HepG2 (cell line): Measurements from ENCODE around the gene SMARCA2. TPM values are rescaled to one million over a fixed set of nuclear protein-coding genes. Genes with fewer than 3 reads are reported as not detected.
A peak's percentile ranks its signal among the peaks of the same experiment; 100 is the strongest.

Experiments
- AHR ChIP-seq: IDR thresholded peaks from 2 replicates; pipeline ENCODE4 v1.6.1; 2018; ENCODE audit warnings: missing genetic modification reagents, missing compliant biosample characterization
- ASH2L ChIP-seq: fragments of 300-600, 200-600 bp; sonication (generic); IDR thresholded peaks from 2 replicates; pipeline ENCODE4 v1.7.0; 2017; ENCODE audit warnings: low read depth, mild to moderate bottlenecking, moderate library complexity, mixed read lengths, low read length; ENCODE audit not compliant: insufficient read length
- CREM ChIP-seq, 2 experiments: sonication (generic) in 1 of 2; formaldehyde crosslinking in 1 of 2; IDR thresholded peaks; 2 replicates each; pipeline versions ENCODE4 v1.4.0 to v1.6.1; 2016 to 2020; ENCODE audit warnings: antibody characterized with exemption in 1 of 2, mild to moderate bottlenecking in 1 of 2, missing genetic modification reagents in 1 of 2
- HHEX ChIP-seq: IDR thresholded peaks from 2 replicates; pipeline ENCODE4 v1.6.1; 2016; ENCODE audit warnings: control low read depth
- KLF6 ChIP-seq: IDR thresholded peaks from 2 replicates; pipeline ENCODE4 v1.8.0; 2016; ENCODE audit warnings: missing biosample characterization, missing genetic modification reagents
- MTERF4 ChIP-seq: sonication (generic); formaldehyde crosslinking; IDR thresholded peaks from 2 replicates; pipeline ENCODE4 v1.8.0; 2023; ENCODE audit warnings: mild to moderate bottlenecking, missing genetic modification reagents
- RELA ChIP-seq: sonication (generic); formaldehyde crosslinking; IDR thresholded peaks from 2 replicates; pipeline ENCODE4 v1.4.0; 2020; ENCODE audit warnings: missing genetic modification reagents
- SP2 ChIP-seq: sonication (generic); formaldehyde crosslinking; IDR thresholded peaks from 2 replicates; pipeline ENCODE4 v1.5.1; 2020; ENCODE audit warnings: mild to moderate bottlenecking, missing genetic modification reagents
- SSRP1 ChIP-seq: IDR thresholded peaks from 2 replicates; pipeline ENCODE4 v1.6.1; 2016; ENCODE audit warnings: control low read depth
- TAF1 ChIP-seq: sonication (generic); formaldehyde crosslinking; IDR thresholded peaks from 2 replicates; pipeline ENCODE4 v1.4.0; 2020; ENCODE audit warnings: missing genetic modification reagents
- TRIM24 ChIP-seq: sonication (generic); formaldehyde crosslinking; IDR thresholded peaks from 2 replicates; pipeline ENCODE4 v1.8.0; 2022; ENCODE audit warnings: mild to moderate bottlenecking, missing genetic modification reagents
- UBTF ChIP-seq: sonication (generic); formaldehyde crosslinking; IDR thresholded peaks from 2 replicates; pipeline ENCODE4 v1.4.0; 2020; ENCODE audit warnings: mild to moderate bottlenecking, missing genetic modification reagents
- ZMYM2 ChIP-seq: sonication (generic); formaldehyde crosslinking; IDR thresholded peaks from 2 replicates; pipeline ENCODE4 v1.8.0; 2022; ENCODE audit warnings: mild to moderate bottlenecking, missing genetic modification reagents
- ZNF263 ChIP-seq: sonication (generic); formaldehyde crosslinking; IDR thresholded peaks from 2 replicates; pipeline ENCODE4 v1.4.0; 2020; ENCODE audit warnings: missing genetic modification reagents
- ZNF629 ChIP-seq: sonication (generic); formaldehyde crosslinking; conservative IDR thresholded peaks from 2 replicates; pipeline ENCODE4 v1.5.0; 2020; ENCODE audit warnings: missing genetic modification reagents
- ZNF678 ChIP-seq: sonication (generic); formaldehyde crosslinking; IDR thresholded peaks from 2 replicates; pipeline ENCODE4 v1.4.0; 2020; ENCODE audit warnings: mild to moderate bottlenecking, missing genetic modification reagents
- ZNF761 ChIP-seq: sonication (generic); formaldehyde crosslinking; conservative IDR thresholded peaks from 2 replicates; pipeline ENCODE4 v1.4.0; 2020; ENCODE audit warnings: mild to moderate bottlenecking, missing genetic modification reagents
- ZNF782 ChIP-seq: sonication (generic); formaldehyde crosslinking; IDR thresholded peaks from 2 replicates; pipeline ENCODE4 v1.4.0; 2020; ENCODE audit warnings: missing genetic modification reagents, mild to moderate bottlenecking, borderline replicate concordance
- ZNF841 ChIP-seq: sonication (generic); formaldehyde crosslinking; IDR thresholded peaks from 2 replicates; pipeline ENCODE4 v1.8.1; 2023; ENCODE audit warnings: missing genetic modification reagents, borderline replicate concordance
- ZNF883 ChIP-seq: sonication (generic); formaldehyde crosslinking; IDR thresholded peaks from 2 replicates; pipeline ENCODE4 v1.5.1; 2020; ENCODE audit warnings: mild to moderate bottlenecking, missing genetic modification reagents; ENCODE audit errors: not compliant biosample characterization
- polyA plus RNA-seq, 8 experiments: library from polyadenylated mRNA; depleted of rRNA in 3 of 8; stranded (reverse) in 7 of 8; unstranded in 1 of 8; fragments of >200 nt; fragmentation: Illumina TruSeq in 4 of 8; extraction: Trizol in 4 of 8; gene quantifications; 2 replicates each; pipeline versions ENCODE4 v1.2.1 to v1.2.3, GENCODE V29; 2011 to 2016; ENCODE audit warnings: low read depth in 4 of 8, missing spikeins in 1 of 8, mixed read lengths in 1 of 8; ENCODE audit not compliant: insufficient read depth in 1 of 8
- total RNA-seq, 5 experiments: library from RNA; depleted of rRNA; stranded (reverse); fragments of >200 nt; fragmentation: Illumina TruSeq; extraction: Trizol; gene quantifications; 2 replicates each; pipeline ENCODE4 v1.2.3, GENCODE V29; 2016; ENCODE audit warnings: low read depth in 1 of 5
- TF ChIP-seq, protein P1 (sequence below): sonication (generic); formaldehyde crosslinking; IDR thresholded peaks from 2 replicates; pipeline ENCODE4 v1.4.0; 2020; ENCODE audit warnings: missing genetic modification reagents, borderline replicate concordance
- TF ChIP-seq, protein P2 (sequence below): sonication (generic); formaldehyde crosslinking; IDR thresholded peaks from 2 replicates; pipeline ENCODE4 v1.5.0; 2020; ENCODE audit warnings: missing genetic modification reagents

SMARCA2 gene
- total and polyA plus RNA-seq, 2 of the 13 experiments (the other 11 are each of a cell fraction or from before 2014, with no cell fraction given), result 22.5 to 23.7 TPM

DNA sequence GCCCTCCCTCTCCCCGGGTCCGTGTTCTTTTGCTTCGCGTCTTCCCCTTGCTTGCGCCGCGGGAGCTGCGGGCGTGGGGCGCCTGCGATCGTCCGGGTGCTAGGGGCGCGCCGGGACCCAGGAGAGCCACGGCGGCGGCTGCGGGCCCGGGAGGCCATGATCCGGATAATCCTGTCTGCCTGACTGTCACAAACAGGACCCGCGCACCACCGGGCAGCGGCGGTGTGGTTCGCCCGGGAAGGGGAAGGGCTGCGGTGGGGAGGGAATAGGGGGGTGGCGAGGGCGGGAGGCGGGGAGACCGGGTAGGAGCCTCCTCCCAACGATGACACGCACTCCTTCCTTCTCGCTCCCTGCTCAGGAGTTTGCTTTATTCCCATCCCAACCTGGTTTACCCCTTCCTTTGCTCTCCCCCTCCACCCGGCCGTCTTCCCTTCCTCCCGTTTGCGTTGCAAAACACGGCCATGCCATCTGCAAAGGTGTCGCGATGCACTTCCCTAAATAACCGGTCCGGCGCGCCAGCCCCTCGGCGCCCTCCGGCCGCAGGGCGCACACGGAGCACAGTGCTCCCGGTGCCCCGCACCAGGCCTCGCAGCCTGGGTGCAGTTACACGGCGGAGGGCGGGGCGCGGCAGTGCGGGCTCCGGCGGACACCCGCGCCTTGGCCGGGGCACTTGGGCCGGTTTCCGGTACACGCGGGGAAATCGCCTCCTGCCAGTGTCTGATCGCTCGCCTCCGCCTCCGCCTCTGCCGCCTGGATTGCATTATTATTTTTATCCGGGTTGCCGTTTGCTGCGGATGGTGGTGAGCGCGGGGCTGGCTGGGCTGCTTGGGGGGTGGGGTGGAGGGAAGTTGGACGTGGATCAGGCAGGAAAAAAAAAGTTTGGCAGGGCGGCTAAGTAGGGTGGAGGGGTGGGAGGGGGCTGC lies 1.5 kb downstream of the SMARCA2 start (continued):
- TF ChIP-seq UBTF (CRISPR knock-in tag) (peak; percentile 66; the same call in 1 of the 2 replicates), ZNF761 (0 out of 2 replicates have a peak, but pooled peaks have one; percentile 19), CREM (IDR thresholded peaks at IDR 0.05) (no peak), CREM (CRISPR knock-in tag; IDR thresholded peaks at IDR 0.05) (no peak), ZNF629 (CRISPR knock-in tag) (no peak), KLF6 (CRISPR knock-in tag) (no peak), HHEX (CRISPR knock-in tag) (no peak), AHR (CRISPR knock-in tag) (peak; percentile 35; the same call in 1 of the 2 replicates), ASH2L (no peak), ZNF841 (CRISPR knock-in tag) (no peak), ZNF782 (CRISPR knock-in tag) (no peak), TRIM24 (CRISPR knock-in tag) (no peak), ZNF678 (CRISPR knock-in tag) (no peak), ZNF263 (peak; percentile 89), SP2 (CRISPR knock-in tag) (peak; percentile 0; the same call in 1 of the 2 replicates), MTERF4 (CRISPR knock-in tag) (no peak), ZNF883 (CRISPR knock-in tag) (no peak), RELA (no peak), SSRP1 (no peak), ZMYM2 (CRISPR knock-in tag) (no peak), TAF1 (CRISPR knock-in tag) (peak; percentile 45; the same call in 1 of the 2 replicates)
- TF ChIP-seq, protein P1, sequence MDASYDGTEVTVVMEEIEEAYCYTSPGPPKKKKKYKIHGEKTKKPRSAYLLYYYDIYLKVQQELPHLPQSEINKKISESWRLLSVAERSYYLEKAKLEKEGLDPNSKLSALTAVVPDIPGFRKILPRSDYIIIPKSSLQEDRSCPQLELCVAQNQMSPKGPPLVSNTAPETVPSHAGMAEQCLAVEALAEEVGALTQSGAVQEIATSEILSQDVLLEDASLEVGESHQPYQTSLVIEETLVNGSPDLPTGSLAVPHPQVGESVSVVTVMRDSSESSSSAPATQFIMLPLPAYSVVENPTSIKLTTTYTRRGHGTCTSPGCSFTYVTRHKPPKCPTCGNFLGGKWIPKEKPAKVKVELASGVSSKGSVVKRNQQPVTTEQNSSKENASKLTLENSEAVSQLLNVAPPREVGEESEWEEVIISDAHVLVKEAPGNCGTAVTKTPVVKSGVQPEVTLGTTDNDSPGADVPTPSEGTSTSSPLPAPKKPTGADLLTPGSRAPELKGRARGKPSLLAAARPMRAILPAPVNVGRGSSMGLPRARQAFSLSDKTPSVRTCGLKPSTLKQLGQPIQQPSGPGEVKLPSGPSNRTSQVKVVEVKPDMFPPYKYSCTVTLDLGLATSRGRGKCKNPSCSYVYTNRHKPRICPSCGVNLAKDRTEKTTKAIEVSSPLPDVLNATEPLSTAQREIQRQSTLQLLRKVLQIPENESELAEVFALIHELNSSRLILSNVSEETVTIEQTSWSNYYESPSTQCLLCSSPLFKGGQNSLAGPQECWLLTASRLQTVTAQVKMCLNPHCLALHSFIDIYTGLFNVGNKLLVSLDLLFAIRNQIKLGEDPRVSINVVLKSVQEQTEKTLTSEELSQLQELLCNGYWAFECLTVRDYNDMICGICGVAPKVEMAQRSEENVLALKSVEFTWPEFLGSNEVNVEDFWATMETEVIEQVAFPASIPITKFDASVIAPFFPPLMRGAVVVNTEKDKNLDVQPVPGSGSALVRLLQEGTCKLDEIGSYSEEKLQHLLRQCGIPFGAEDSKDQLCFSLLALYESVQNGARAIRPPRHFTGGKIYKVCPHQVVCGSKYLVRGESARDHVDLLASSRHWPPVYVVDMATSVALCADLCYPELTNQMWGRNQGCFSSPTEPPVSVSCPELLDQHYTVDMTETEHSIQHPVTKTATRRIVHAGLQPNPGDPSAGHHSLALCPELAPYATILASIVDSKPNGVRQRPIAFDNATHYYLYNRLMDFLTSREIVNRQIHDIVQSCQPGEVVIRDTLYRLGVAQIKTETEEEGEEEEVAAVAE, result no peak
- TF ChIP-seq, protein P2, sequence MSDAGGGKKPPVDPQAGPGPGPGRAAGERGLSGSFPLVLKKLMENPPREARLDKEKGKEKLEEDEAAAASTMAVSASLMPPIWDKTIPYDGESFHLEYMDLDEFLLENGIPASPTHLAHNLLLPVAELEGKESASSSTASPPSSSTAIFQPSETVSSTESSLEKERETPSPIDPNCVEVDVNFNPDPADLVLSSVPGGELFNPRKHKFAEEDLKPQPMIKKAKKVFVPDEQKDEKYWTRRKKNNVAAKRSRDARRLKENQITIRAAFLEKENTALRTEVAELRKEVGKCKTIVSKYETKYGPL (CRISPR knock-in tag), result no peak
